Measurements from ENCODE around the gene ZNF846.
"Not testable (repeated sequence)": the region's sequence is repeated elsewhere in the genome, so short reads cannot be mapped to it uniquely, and the experiment has no call there.

ZNF846 gene

GRCh38 chr19:9789066-9789465, 20.5 kb upstream of the ZNF846 start:
- Histone ChIP-seq H2AFZ (ENCODE audit: low read depth, low read length, severe bottlenecking) (no peak overlapping the region), H3K79me2 (ENCODE audit: insufficient read depth, low read length) (no peaks in the 10 kb centered on the region), H4K20me1 (ENCODE audit: low read depth, low read length) (no peaks in the 10 kb centered on the region), H3K9me2 (replicated peaks; ENCODE audit: insufficient read depth, low read length) (no peaks in the 10 kb centered on the region), H3K27ac (ENCODE audit: low read depth, low read length) (no peak overlapping the region), H3K9me3 (ENCODE audit: insufficient read depth, low read length) (no peaks in the 10 kb centered on the region), H3K27me3 (ENCODE audit: low read length) (no peaks in the 10 kb centered on the region), H3K4me3 (ENCODE audit: insufficient read depth, low read length, poor library complexity, severe bottlenecking) (no peak overlapping the region), H3K4me2 (ENCODE audit: low read depth, low read length, poor library complexity, severe bottlenecking) (no peak overlapping the region), H3K36me3 (ENCODE audit: low read length) (no peaks in the 10 kb centered on the region), H3K9ac (ENCODE audit: low read length) (no peak overlapping the region), H3F3A (ENCODE audit: insufficient read depth) (peaks cover 9% of the 10 kb centered on the region)
- no peak for TF ChIP-seq CTCF (IDR thresholded peaks at IDR 0.05; ENCODE audit: insufficient read depth, low read length, poor library complexity, severe bottlenecking)
- no peak for TF ChIP-seq EZH2phosphoT487 (conservative IDR thresholded peaks at IDR 0.05; ENCODE audit: low read length)

GRCh38 chr19:9788604-9789003, 20.1 kb upstream of the ZNF846 start:
- H3K9ac ChIP-seq (ENCODE audit: low read length); H4K20me1 ChIP-seq (ENCODE audit: low read depth, low read length); H3K36me3 ChIP-seq (ENCODE audit: low read length); H3K9me3 ChIP-seq (ENCODE audit: insufficient read depth, low read length); H3K4me3 ChIP-seq (ENCODE audit: insufficient read depth, low read length, poor library complexity, severe bottlenecking); H3K27me3 ChIP-seq (ENCODE audit: low read length); H3K79me2 ChIP-seq (ENCODE audit: insufficient read depth, low read length); H3K9me2 ChIP-seq (replicated peaks; ENCODE audit: insufficient read depth, low read length); H3K27ac ChIP-seq (ENCODE audit: low read depth, low read length); H3F3A ChIP-seq (ENCODE audit: insufficient read depth); H2AFZ ChIP-seq (ENCODE audit: low read depth, low read length, severe bottlenecking); H3K4me2 ChIP-seq (ENCODE audit: low read depth, low read length, poor library complexity, severe bottlenecking): not testable (repeated sequence)

GRCh38 chr19:9786819-9787218, 18.3 kb upstream of the ZNF846 start:
- no peak overlapping the region for H3K9ac ChIP-seq (ENCODE audit: low read length)
- H3K4me2 ChIP-seq (ENCODE audit: low read depth, low read length, poor library complexity, severe bottlenecking): no peak overlapping the region
- H2AFZ ChIP-seq (ENCODE audit: low read depth, low read length, severe bottlenecking): no peak overlapping the region
- H3K79me2 ChIP-seq (ENCODE audit: insufficient read depth, low read length): no peaks in the 10 kb centered on the region
- H3K27ac ChIP-seq (ENCODE audit: low read depth, low read length): no peak overlapping the region
- no peaks in the 10 kb centered on the region for H4K20me1 ChIP-seq (ENCODE audit: low read depth, low read length)
- H3K9me3 ChIP-seq (ENCODE audit: insufficient read depth, low read length): no peaks in the 10 kb centered on the region
- no peaks in the 10 kb centered on the region for H3F3A ChIP-seq (ENCODE audit: insufficient read depth)
- TF ChIP-seq EZH2phosphoT487 (conservative IDR thresholded peaks at IDR 0.05; ENCODE audit: low read length): no peak
- no peak for TF ChIP-seq CTCF (IDR thresholded peaks at IDR 0.05; ENCODE audit: insufficient read depth, low read length, poor library complexity, severe bottlenecking)
- no peaks in the 10 kb centered on the region for H3K9me2 ChIP-seq (replicated peaks; ENCODE audit: insufficient read depth, low read length)
- no peaks in the 10 kb centered on the region for H3K36me3 ChIP-seq (ENCODE audit: low read length)
- H3K4me3 ChIP-seq (ENCODE audit: insufficient read depth, low read length, poor library complexity, severe bottlenecking): no peak overlapping the region
- no peaks in the 10 kb centered on the region for H3K27me3 ChIP-seq (ENCODE audit: low read length)

DNA sequence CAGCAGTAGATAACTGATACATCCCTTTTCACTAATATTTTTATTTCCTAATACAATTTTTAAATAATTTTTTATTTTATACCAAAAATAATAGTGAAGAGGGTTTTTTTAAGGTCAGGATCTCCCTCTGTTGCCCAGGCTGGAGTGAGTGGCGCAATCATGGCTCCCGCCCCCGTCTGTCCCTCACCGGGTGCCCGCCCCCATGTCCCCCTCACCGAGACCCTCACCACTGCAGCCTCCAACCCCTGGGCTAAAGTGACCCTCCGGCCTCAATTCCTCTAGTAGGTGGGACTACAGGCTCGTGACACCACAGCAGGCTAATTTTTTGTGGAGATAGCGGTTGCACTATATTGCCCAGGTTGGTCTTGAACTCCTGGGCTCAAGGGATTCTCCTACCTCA, 17.8 kb upstream of the ZNF846 start:
- Histone ChIP-seq H3K4me2 (ENCODE audit: low read depth, low read length, poor library complexity, severe bottlenecking) (peak overlapping the region; percentile 57), H4K20me1 (ENCODE audit: low read depth, low read length) (no peaks in the 10 kb centered on the region), H3K27me3 (ENCODE audit: low read length) (no peaks in the 10 kb centered on the region), H3K36me3 (ENCODE audit: low read length) (no peaks in the 10 kb centered on the region), H3K9me2 (replicated peaks; ENCODE audit: insufficient read depth, low read length) (no peaks in the 10 kb centered on the region), H3K4me3 (ENCODE audit: insufficient read depth, low read length, poor library complexity, severe bottlenecking) (peak overlapping the region; percentile 79), H3F3A (ENCODE audit: insufficient read depth) (no peaks in the 10 kb centered on the region), H2AFZ (ENCODE audit: low read depth, low read length, severe bottlenecking) (no peak overlapping the region), H3K27ac (ENCODE audit: low read depth, low read length) (0 out of 2 replicates have a peak overlapping the region, but pooled peaks have one; percentile 79), H3K9me3 (ENCODE audit: insufficient read depth, low read length) (no peaks in the 10 kb centered on the region), H3K9ac (ENCODE audit: low read length) (0 out of 2 replicates have a peak overlapping the region, but pooled peaks have one; percentile 57), H3K79me2 (ENCODE audit: insufficient read depth, low read length) (no peaks in the 10 kb centered on the region)
- no peak for TF ChIP-seq EZH2phosphoT487 (conservative IDR thresholded peaks at IDR 0.05; ENCODE audit: low read length)
- no peak for TF ChIP-seq CTCF (IDR thresholded peaks at IDR 0.05; ENCODE audit: insufficient read depth, low read length, poor library complexity, severe bottlenecking)

Data from SU-DHL-6 (cell line).